ENCODE data around the gene FAR2. TPM values are rescaled to one million over a fixed set of nuclear protein-coding genes. Genes with fewer than 3 reads are reported as not detected.

FAR2 gene
- total RNA-seq, 1 experiment from 2014 or later = 22.1 TPM

DNA sequence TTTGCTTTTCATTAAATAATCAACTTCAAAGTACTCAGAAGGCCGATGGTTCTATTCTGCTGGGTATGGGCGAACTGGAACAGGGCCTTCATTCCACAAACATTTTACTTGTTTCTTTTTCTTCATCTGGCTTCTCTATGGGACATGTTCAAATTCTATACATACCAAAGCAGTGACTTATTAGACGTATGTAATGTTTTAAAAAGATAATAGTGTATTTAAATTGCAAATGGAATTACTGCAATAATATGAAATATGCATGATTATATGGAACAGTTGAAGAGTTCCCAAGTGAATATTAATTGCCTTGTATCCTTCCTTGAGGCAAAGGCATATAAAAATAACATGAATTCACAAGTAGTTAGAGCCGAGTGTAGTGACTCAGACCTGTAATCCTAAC, 75.5 kb downstream of the FAR2 start:
- Histone ChIP-seq H3K9me3 (ENCODE audit: control insufficient read depth, low read depth, low read length) (no peaks in the 10 kb centered on the region), H3K9ac (ENCODE audit: extremely low read depth, insufficient read length, low read length) (no peak overlapping the region), H3K79me2 (ENCODE audit: insufficient read depth, low read length) (no peaks in the 10 kb centered on the region), H2BK12ac (ENCODE audit: insufficient read length, low read depth, low read length) (no peak overlapping the region), H2BK120ac (ENCODE audit: low read depth, low read length, poor library complexity, severe bottlenecking) (no peak overlapping the region), H2BK5ac (ENCODE audit: insufficient read length, low read length) (no peak overlapping the region), H3K4ac (ENCODE audit: low read depth, low read length) (no peak overlapping the region), H3K18ac (ENCODE audit: insufficient read length, low read depth, low read length) (no peak overlapping the region), H4K91ac (ENCODE audit: insufficient read length, low read depth, low read length) (no peak overlapping the region), H3K23ac (ENCODE audit: insufficient read length, low read depth, low read length) (no peak overlapping the region), H3K23me2 (ENCODE audit: insufficient read length, low read depth, low read length, poor library complexity, severe bottlenecking) (no peaks in the 10 kb centered on the region), H3K4me2 (ENCODE audit: insufficient read depth, insufficient read length, low read length) (no peak overlapping the region), H3K79me1 (ENCODE audit: insufficient read depth, low read depth, low read length, poor library complexity, severe bottlenecking) (no peaks in the 10 kb centered on the region), H4K20me1 (ENCODE audit: control insufficient read depth, insufficient read depth, insufficient read length) (no peaks in the 10 kb centered on the region), H3K4me1 (ENCODE audit: insufficient read depth, low read length) (peaks cover 3% of the 10 kb centered on the region; the same call in 1 of the 2 replicates), H3K27me3 (ENCODE audit: insufficient read depth, low read length) (no peaks in the 10 kb centered on the region), H2BK20ac (ENCODE audit: low read depth, low read length, poor library complexity, severe bottlenecking) (no peak overlapping the region), H2BK15ac (ENCODE audit: low read depth, low read length) (no peak overlapping the region), H3K56ac (ENCODE audit: insufficient read length, low read depth, low read length) (no peak overlapping the region), H3K14ac (ENCODE audit: insufficient read depth, low read length) (no peak overlapping the region), H3T11ph (ENCODE audit: low read length) (no peak overlapping the region), H4K5ac (ENCODE audit: insufficient read length, low read depth, low read length) (no peak overlapping the region), H2AFZ (ENCODE audit: low read length) (no peak overlapping the region), H4K8ac (replicated peaks; ENCODE audit: insufficient read length, low read depth, low read length) (no peak overlapping the region), H3K27ac (ENCODE audit: insufficient read length, low read depth, low read length) (no peak overlapping the region), H2AK5ac (ENCODE audit: insufficient read length, low read length) (no peak overlapping the region)
- DNase-seq = no peak
- TF ChIP-seq, protein P1, sequence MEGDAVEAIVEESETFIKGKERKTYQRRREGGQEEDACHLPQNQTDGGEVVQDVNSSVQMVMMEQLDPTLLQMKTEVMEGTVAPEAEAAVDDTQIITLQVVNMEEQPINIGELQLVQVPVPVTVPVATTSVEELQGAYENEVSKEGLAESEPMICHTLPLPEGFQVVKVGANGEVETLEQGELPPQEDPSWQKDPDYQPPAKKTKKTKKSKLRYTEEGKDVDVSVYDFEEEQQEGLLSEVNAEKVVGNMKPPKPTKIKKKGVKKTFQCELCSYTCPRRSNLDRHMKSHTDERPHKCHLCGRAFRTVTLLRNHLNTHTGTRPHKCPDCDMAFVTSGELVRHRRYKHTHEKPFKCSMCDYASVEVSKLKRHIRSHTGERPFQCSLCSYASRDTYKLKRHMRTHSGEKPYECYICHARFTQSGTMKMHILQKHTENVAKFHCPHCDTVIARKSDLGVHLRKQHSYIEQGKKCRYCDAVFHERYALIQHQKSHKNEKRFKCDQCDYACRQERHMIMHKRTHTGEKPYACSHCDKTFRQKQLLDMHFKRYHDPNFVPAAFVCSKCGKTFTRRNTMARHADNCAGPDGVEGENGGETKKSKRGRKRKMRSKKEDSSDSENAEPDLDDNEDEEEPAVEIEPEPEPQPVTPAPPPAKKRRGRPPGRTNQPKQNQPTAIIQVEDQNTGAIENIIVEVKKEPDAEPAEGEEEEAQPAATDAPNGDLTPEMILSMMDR (conservative IDR thresholded peaks at IDR 0.05) = no peak
- H3K27me3 Mint-ChIP-seq (ENCODE audit: low read depth) = no peaks in the 10 kb centered on the region
- H3K36me3 Mint-ChIP-seq (ENCODE audit: insufficient read depth in 1 of 3, low read depth in 3 of 3) = peaks cover 0 to 5% (median 4%) of the 10 kb centered on the region in 3 experiments; a peak in 5 of 7 replicates
- peaks cover 20 to 31% of the 10 kb centered on the region in 2 experiments for H3K4me1 Mint-ChIP-seq
- WGBS (ENCODE audit: extremely low coverage, insufficient read length, low lambda C conversion rate) = 100% methylated on average over 1 of the region's 4 CpGs
- H3K27ac Mint-ChIP-seq = no peak overlapping the region
- peaks cover 0 to 4% of the 10 kb centered on the region in 2 experiments; a peak in 2 of 5 replicates for H3K9me3 Mint-ChIP-seq
- H3K4me3 Mint-ChIP-seq = no peak overlapping the region
